Karpas-422 (cell line): Measurements from ENCODE around the gene DSCAM. TPM values are rescaled to one million over a fixed set of nuclear protein-coding genes. Genes with fewer than 3 reads are reported as not detected.

ENCODE experiments used
- DNase-seq: peaks from one replicate; pipeline ENCODE4 v3.0.0-alpha.2; 2015
- H2AFZ ChIP-seq: fragments of 200-600 bp; sonication (generic); 2 replicates; pipeline ENCODE4 v1.6.1; 2014; ENCODE audit warnings: antibody characterized with exemption, low read length, mixed read lengths
- H3K27ac ChIP-seq: fragments of 200-600 bp; sonication (generic); 2 replicates; pipeline ENCODE4 v1.5.1; 2014; ENCODE audit warnings: mild to moderate bottlenecking, low read length, moderate library complexity
- H3K27me3 ChIP-seq: fragments of 200-600 bp; sonication (generic); 2 replicates; pipeline ENCODE4 v1.6.1; 2014; ENCODE audit warnings: low read length, mixed read lengths
- H3K36me3 ChIP-seq: fragments of 200-600 bp; sonication (generic); 2 replicates; pipeline ENCODE4 v1.6.1; 2014; ENCODE audit warnings: low read length, mixed read lengths; ENCODE audit not compliant: insufficient read depth
- H3K4me1 ChIP-seq: fragments of 200-600 bp; sonication (generic); 2 replicates; pipeline ENCODE4 v1.6.1; 2014; ENCODE audit warnings: mild to moderate bottlenecking, low read length, mixed read lengths
- H3K4me2 ChIP-seq: fragments of 200-600 bp; sonication (generic); 2 replicates; pipeline ENCODE4 v1.6.1; 2014; ENCODE audit warnings: low read length, low read depth, mild to moderate bottlenecking; ENCODE audit not compliant: poor library complexity, severe bottlenecking
- H3K4me3 ChIP-seq: fragments of 200-600 bp; sonication (generic); 2 replicates; pipeline ENCODE4 v1.5.1; 2014; ENCODE audit warnings: mild to moderate bottlenecking, antibody characterized with exemption, low read length, mixed read lengths
- H3K79me2 ChIP-seq: fragments of 200-600 bp; sonication (generic); 2 replicates; pipeline ENCODE4 v1.6.1; 2014; ENCODE audit warnings: mild to moderate bottlenecking, low read length, mixed read lengths
- H3K9ac ChIP-seq: fragments of 200-600 bp; sonication (generic); 2 replicates; pipeline ENCODE4 v1.6.0; 2014; ENCODE audit warnings: low read length
- H3K9me2 ChIP-seq: fragments of 200-600 bp; sonication (generic), shearing (Covaris generic); replicated peaks from 2 replicates; pipeline ENCODE4 v1.6.0; 2014; ENCODE audit warnings: mild to moderate bottlenecking, low read length, moderate library complexity; ENCODE audit not compliant: insufficient read depth
- H3K9me3 ChIP-seq: fragments of 300-700, 200-600 bp; sonication (generic); 2 replicates; pipeline ENCODE4 v1.6.1; 2014; ENCODE audit warnings: low read length, mixed read lengths
- H4K20me1 ChIP-seq: fragments of 200-600 bp; sonication (generic); 2 replicates; pipeline ENCODE4 v1.6.1; 2014; ENCODE audit warnings: mild to moderate bottlenecking, antibody characterized with exemption, low read length, low read depth; ENCODE audit not compliant: insufficient read depth
- total RNA-seq: library from RNA; depleted of rRNA; stranded (reverse); fragments of >200 nt; shearing (Covaris generic); gene quantifications from 2 replicates; pipeline ENCODE4 v1.2.3, GENCODE V29; 2014; ENCODE audit warnings: low replicate concordance

Gene DSCAM
- total RNA-seq, 1 experiment from 2014 or later = not detected

DNA sequence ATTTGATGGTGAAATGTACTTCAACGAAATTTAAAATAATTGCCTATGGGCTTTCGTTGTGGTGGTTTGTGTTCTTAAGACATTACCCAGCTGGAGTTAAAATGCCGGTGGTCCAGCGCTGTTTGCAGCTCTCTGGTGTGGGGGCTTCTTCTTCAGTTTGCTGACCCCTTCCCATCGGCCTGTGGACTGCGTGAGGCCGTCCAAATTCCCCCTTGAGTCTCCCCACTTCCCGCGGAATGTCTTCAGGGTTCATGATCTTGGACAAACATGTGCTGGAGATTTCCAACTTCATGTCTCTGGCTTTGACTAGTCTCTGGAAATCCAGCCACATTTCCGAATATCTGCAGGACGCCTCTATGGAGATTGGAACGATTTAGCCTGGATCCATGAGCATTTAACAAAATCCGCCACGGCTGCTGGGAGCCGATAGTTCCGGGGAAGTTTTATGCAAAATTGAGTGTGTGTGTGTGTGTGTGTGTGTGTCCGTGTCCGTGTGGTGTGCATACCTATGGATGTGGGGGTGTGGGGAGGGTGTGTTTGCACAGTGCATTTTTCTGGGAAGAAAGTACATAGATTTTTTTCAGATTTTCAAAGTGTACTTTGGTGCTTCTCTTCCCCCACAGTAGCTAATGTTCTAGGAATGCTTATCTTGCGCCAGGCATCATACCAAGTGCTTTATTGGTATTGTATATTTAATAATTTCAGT lies 862.5 kb downstream of the DSCAM start:
- H3K9me3 ChIP-seq = no peaks in the 10 kb centered on the region
- H4K20me1 ChIP-seq = no peaks in the 10 kb centered on the region
- H3K9me2 ChIP-seq = no peaks in the 10 kb centered on the region
- no peak for DNase-seq
- H3K4me2 ChIP-seq = no peak overlapping the region
- no peaks in the 10 kb centered on the region for H3K27me3 ChIP-seq
- no peaks in the 10 kb centered on the region for H3K4me1 ChIP-seq
- no peaks in the 10 kb centered on the region for H3K79me2 ChIP-seq
- no peak overlapping the region for H3K9ac ChIP-seq
- H3K4me3 ChIP-seq = no peak overlapping the region
- H3K27ac ChIP-seq = no peak overlapping the region
- no peaks in the 10 kb centered on the region for H3K36me3 ChIP-seq
- H2AFZ ChIP-seq = no peak overlapping the region

DNA sequence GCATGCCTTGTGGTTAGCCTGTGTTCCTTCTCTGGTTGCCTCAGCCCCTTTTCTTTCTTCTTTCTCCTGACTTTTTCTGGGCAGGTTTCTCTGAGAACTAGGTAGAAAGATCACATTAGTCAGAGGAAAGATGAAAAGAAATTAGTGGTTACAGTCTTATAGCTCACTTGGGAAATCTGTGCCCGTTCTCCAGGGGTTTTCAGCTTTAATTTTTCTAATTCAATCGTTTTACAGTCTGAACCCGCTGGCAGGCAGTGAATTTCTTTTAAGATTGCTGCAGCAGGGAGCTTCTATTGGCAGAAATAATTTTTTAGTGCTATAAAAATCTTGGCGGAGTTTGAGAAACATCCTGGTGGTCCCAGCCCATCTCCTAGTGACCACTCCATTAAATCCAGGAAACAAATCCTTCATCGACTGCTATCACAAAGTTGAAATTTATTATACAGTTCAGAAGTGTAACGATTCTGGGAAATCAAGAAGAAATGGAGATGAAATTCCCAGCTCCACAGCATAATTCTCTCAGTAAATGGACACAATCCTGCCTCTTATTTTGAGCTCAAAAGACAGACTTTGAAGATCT lies 866.6 kb downstream of the DSCAM start:
- H4K20me1 ChIP-seq = no peaks in the 10 kb centered on the region
- H3K4me1 ChIP-seq = no peaks in the 10 kb centered on the region
- no peak overlapping the region for H3K9ac ChIP-seq
- H3K79me2 ChIP-seq = no peaks in the 10 kb centered on the region
- H3K4me2 ChIP-seq = no peak overlapping the region
- no peak for DNase-seq
- no peaks in the 10 kb centered on the region for H3K9me2 ChIP-seq
- H3K4me3 ChIP-seq = no peak overlapping the region
- H3K27ac ChIP-seq = no peak overlapping the region
- no peaks in the 10 kb centered on the region for H3K9me3 ChIP-seq
- no peak overlapping the region for H2AFZ ChIP-seq
- no peaks in the 10 kb centered on the region for H3K27me3 ChIP-seq
- no peaks in the 10 kb centered on the region for H3K36me3 ChIP-seq

DNA sequence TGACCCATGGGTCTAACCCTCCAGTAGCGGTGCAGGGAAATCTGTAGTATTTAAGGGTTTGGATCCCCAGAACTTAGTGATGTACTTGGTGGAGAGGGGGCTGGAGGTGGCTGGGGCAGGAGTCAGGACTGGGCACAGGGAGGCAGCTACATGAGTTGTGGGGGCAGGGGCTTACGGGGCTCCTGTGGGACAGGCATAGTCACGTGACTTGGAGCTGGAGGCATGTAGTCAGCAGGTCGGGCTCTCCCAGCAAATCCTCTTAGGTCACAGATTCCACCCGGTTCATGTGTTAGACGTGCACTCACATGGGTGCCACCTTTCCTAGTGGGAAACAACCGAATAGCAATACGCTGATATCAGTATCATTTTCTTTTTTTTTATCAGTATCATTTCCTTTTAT lies 867.6 kb downstream of the DSCAM start:
- no peaks in the 10 kb centered on the region for H3K27me3 ChIP-seq

DNA sequence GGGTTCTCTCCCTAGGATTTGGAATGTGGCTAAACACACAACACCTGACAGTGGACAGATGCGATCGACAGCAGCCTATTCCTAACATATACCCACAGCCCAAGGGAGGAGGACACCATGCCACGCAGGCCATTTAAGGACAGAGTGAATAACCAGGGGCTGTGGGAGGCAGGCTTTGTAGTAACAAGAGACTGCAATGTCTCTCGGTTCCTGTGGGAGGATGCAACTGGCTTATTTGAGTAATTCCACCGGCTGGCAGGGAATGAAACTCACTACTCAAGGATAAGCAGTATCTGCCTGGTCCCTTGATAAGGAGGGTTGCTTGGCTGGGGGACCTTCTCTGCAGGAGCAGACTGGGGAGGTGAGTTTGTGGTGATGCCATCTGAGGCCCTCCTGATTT lies 870.2 kb downstream of the DSCAM start:
- no peaks in the 10 kb centered on the region for H3K4me1 ChIP-seq
- H3K9me2 ChIP-seq = no peaks in the 10 kb centered on the region
- no peak for DNase-seq
- no peak overlapping the region for H3K27ac ChIP-seq
- H3K27me3 ChIP-seq = no peaks in the 10 kb centered on the region
- no peaks in the 10 kb centered on the region for H4K20me1 ChIP-seq
- no peaks in the 10 kb centered on the region for H3K36me3 ChIP-seq
- no peak overlapping the region for H3K9ac ChIP-seq
- H3K79me2 ChIP-seq = no peaks in the 10 kb centered on the region
- H2AFZ ChIP-seq = no peak overlapping the region
- H3K4me3 ChIP-seq = no peak overlapping the region
- H3K9me3 ChIP-seq = no peaks in the 10 kb centered on the region
- H3K4me2 ChIP-seq = no peak overlapping the region

More for the DNA sequence above, 867.6 kb downstream of the DSCAM start:
- Histone ChIP-seq H4K20me1 (no peaks in the 10 kb centered on the region), H3K79me2 (no peaks in the 10 kb centered on the region), H3K4me3 (no peak overlapping the region), H3K36me3 (no peaks in the 10 kb centered on the region), H3K9ac (no peak overlapping the region), H3K9me2 (no peaks in the 10 kb centered on the region), H2AFZ (no peak overlapping the region), H3K4me1 (no peaks in the 10 kb centered on the region), H3K27ac (no peak overlapping the region), H3K4me2 (no peak overlapping the region), H3K9me3 (no peaks in the 10 kb centered on the region)
- DNase-seq = no peak

DNA sequence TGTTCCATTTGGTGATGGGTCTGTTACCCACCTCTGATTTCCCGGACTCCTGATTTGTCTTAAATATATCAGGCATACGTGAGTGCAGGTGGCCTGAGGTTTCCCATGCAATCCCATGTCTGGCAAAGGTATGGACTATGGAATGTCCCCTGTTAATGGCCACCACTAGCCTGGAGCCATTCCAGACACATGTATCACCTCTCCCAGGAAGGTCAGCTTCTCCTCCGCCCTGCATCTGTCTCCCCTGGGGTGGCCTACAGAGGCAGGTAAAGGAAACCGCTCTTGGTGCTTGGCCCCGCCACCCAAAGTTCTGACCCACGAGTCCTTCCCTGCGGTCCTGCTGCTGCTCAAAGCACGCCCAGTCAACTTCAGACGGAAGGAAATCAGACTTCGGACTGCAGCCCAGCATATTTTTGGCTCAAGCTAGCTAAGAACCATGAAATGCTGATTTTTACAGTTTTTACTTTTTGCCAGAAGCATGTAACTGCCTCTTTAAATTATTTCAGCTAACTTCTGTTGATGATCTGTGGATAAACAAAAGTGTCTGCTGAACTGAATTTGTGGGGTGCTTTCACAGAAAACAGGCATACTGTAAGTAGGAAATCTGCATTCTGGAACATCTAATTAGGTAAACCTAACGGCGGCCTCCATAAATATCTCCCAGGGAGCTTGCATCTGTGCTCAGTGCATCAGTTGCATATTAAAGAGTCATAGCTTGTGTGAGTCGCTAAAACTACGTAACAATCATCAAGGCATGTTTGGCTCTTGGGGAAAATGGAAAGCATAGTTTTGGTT lies 873.8 kb downstream of the DSCAM start:
- H3K9me2 ChIP-seq = no peaks in the 10 kb centered on the region
- H2AFZ ChIP-seq = no peak overlapping the region
- no peaks in the 10 kb centered on the region for H3K4me1 ChIP-seq

DNA sequence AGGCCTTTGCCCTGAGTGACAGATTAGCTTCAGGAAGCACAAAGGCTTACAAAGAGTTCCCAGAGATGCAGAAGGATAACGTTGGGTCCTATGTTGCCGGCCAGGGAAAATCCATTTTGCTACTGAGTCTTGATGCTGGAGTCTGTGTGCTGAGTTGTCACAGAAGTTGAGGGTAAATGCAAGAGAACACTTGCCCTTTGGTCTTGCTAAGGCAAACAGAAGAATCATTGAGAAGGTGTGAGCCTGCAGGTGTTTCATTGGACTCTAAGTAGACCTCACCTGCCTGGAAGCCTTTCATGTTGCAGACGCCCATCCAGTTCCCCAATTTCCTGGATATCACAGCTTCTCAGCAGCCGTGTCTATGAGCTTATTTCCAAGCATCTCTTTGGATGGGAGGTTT lies 874.5 kb downstream of the DSCAM start:
- no peaks in the 10 kb centered on the region for H3K79me2 ChIP-seq
- no peaks in the 10 kb centered on the region for H4K20me1 ChIP-seq
- no peak overlapping the region for H3K27ac ChIP-seq
- no peak overlapping the region for H3K4me3 ChIP-seq
- DNase-seq = no peak
- H3K9ac ChIP-seq = no peak overlapping the region
- no peaks in the 10 kb centered on the region for H3K9me3 ChIP-seq
- no peak overlapping the region for H2AFZ ChIP-seq
- no peaks in the 10 kb centered on the region for H3K4me1 ChIP-seq
- no peaks in the 10 kb centered on the region for H3K27me3 ChIP-seq
- H3K9me2 ChIP-seq = no peaks in the 10 kb centered on the region
- H3K36me3 ChIP-seq = no peaks in the 10 kb centered on the region
- no peak overlapping the region for H3K4me2 ChIP-seq

More for the DNA sequence above, 873.8 kb downstream of the DSCAM start:
- no peaks in the 10 kb centered on the region for H3K79me2 ChIP-seq
- H3K27ac ChIP-seq = no peak overlapping the region
- no peaks in the 10 kb centered on the region for H3K9me3 ChIP-seq
- H3K4me3 ChIP-seq = no peak overlapping the region
- DNase-seq = no peak
- H3K27me3 ChIP-seq = no peaks in the 10 kb centered on the region
- H3K4me2 ChIP-seq = no peak overlapping the region
- H3K36me3 ChIP-seq = no peaks in the 10 kb centered on the region
- H4K20me1 ChIP-seq = no peaks in the 10 kb centered on the region
- no peak overlapping the region for H3K9ac ChIP-seq

DNA sequence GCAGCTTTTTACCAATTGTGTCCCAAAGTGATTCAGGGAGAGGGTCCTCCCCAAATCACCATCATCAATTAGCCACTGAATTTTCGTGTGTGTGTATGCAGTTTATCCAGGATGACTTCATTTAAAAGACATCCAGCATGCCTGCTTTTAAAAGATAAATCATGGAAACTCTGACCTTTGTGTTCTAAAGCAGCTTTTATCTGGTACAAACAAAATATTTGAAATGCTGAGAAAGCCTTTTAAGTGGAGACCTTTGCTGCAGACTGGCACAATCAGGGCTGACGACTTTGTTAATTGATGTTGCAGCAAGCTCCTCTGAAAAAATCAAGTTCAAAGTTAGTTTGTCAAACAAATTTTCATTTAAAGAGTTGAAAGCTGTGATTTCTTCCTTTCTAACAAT lies 875.0 kb downstream of the DSCAM start:
- Histone ChIP-seq H2AFZ (no peak overlapping the region), H3K36me3 (no peaks in the 10 kb centered on the region), H3K27me3 (no peaks in the 10 kb centered on the region), H4K20me1 (no peaks in the 10 kb centered on the region), H3K9me3 (no peaks in the 10 kb centered on the region), H3K4me3 (no peak overlapping the region), H3K9ac (no peak overlapping the region), H3K9me2 (no peaks in the 10 kb centered on the region), H3K27ac (no peak overlapping the region), H3K79me2 (no peaks in the 10 kb centered on the region), H3K4me1 (no peaks in the 10 kb centered on the region), H3K4me2 (no peak overlapping the region)
- no peak for DNase-seq

DNA sequence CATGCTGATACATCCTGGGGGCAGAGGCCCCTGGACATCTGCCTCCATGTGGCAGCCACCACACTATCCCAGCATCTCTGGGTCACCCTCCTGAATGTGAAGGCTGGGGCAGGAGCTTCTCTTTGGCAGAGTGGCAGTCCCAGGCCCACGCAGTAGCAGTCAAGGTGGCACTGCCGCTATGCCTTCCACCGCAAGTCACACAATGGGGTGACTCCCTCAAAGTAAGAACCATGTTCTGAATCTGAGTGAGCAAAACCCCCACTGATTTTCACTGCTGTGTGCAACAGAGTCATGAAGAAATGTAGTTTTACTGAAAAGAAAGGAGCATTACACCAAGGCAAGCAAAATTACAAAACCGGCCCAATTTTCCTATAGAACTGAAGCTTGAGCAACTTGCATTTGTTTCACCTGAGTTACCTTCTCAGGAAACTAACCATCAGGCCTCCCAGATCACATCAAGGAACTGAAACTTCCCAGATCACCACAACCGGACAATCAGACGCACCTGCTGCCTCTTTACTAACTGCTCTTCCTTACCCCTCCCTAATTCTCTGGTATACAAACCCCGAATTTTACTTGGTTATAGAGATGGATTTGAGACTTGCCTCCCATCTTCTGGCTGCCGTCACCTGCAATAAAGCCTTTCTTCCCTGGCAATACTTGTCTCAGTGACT lies 877.1 kb downstream of the DSCAM start:
- H3K27ac ChIP-seq = no peak overlapping the region
- no peak overlapping the region for H3K4me3 ChIP-seq
- H4K20me1 ChIP-seq = no peaks in the 10 kb centered on the region

More for the DNA sequence above, 877.1 kb downstream of the DSCAM start:
- Histone ChIP-seq H3K9me2 (no peaks in the 10 kb centered on the region), H3K9ac (no peak overlapping the region), H3K27me3 (no peaks in the 10 kb centered on the region), H3K4me2 (no peak overlapping the region), H3K4me1 (no peaks in the 10 kb centered on the region), H2AFZ (no peak overlapping the region), H3K79me2 (no peaks in the 10 kb centered on the region), H3K9me3 (no peaks in the 10 kb centered on the region), H3K36me3 (no peaks in the 10 kb centered on the region)
- DNase-seq = no peak
